Measurements from ENCODE around the gene TTC21B. TPM values are rescaled to one million over a fixed set of nuclear protein-coding genes. Genes with fewer than 3 reads are reported as not detected.

TTC21B gene
- total and polyA plus RNA-seq, 5 donors from 2014 or later, result 5.1 to 31.2 (median 6.7) TPM

DNA sequence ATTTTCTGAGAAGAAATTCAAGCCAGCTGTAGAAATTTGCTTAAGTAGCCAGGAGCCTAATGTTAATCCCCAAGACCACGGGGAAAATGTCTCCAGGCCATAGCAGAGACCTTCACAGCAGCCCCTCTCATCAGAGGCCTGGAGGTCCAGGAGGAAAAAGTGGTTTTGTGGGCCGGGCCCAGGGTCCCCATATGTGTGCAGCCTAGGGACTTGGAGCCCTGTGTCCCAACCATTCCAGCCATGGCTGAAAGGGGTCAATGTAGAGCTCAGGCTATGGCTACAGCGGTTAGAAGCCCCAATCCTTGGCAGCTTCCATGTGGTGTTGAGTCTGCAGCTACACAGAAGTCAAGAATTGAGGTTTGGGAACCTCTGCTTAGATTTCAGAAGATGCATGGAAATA, 14.2 kb upstream of the TTC21B start:
- no peak overlapping the region for H3K4me3 Mint-ChIP-seq
- Histone ChIP-seq H3K27ac (ENCODE audit: insufficient read depth, low read length, poor library complexity, severe bottlenecking) (no peak overlapping the region), H3K4me1 (ENCODE audit: control insufficient read depth, insufficient read depth, low read length, poor library complexity, severe bottlenecking) (no peaks in the 10 kb centered on the region), H3K27me3 (ENCODE audit: control insufficient read depth, insufficient read depth, low read length) (peaks cover 2% of the 10 kb centered on the region), H3K9me3 (ENCODE audit: control insufficient read depth in 2 of 2, low read length in 2 of 2) (no peaks in the 10 kb centered on the region), H3K4me3 (ENCODE audit: low read depth, low read length) (no peak overlapping the region), H3K36me3 (ENCODE audit: control insufficient read depth, insufficient read depth, low read length) (no peaks in the 10 kb centered on the region)
- H3K27me3 Mint-ChIP-seq, result peaks cover 8% of the 10 kb centered on the region
- no peak for DNase-seq
- H3K36me3 Mint-ChIP-seq, result no peaks in the 10 kb centered on the region
- no peak overlapping the region for H3K27ac Mint-ChIP-seq
- no peaks in the 10 kb centered on the region for H3K4me1 Mint-ChIP-seq
- H3K9me3 Mint-ChIP-seq, result peaks cover 0 to 1% (median 0%) of the 10 kb centered on the region in 7 donors
- ATAC-seq (ENCODE audit: low read depth in 2 of 2), result no peak

DNA sequence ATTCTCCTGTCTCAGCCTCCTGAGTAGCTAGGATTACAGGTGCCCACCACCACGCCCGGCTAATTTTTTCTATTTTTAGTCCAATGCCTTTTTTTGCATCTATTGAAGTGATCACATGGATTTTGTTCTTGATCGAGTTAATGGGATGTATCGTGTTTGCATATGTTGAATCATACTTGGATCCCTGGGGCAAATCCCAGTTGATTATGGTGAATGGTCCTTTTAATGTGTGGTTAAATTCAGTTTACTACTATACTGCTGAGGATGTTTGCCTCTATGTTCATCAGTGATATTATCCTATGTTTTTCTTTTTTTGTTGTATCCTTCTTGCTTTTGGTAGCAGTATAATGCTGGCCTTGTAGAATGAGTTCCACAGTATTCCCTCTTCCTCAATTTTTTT, 8.2 kb upstream of the TTC21B start:
- ATAC-seq (ENCODE audit: low read depth in 2 of 2) (no peak), DNase-seq (no peak)
- Mint-ChIP-seq H3K36me3 (no peaks in the 10 kb centered on the region), H3K9me3 (peaks cover 0 to 1% (median 0%) of the 10 kb centered on the region in 7 donors), H3K27ac (no peak overlapping the region), H3K27me3 (peaks cover 17% of the 10 kb centered on the region), H3K4me1 (peaks cover 0 to 3% (median 0%) of the 10 kb centered on the region in 4 donors), H3K4me3 (no peak overlapping the region)
- Histone ChIP-seq H3K36me3 (ENCODE audit: control insufficient read depth, insufficient read depth, low read length) (no peaks in the 10 kb centered on the region), H3K4me3 (ENCODE audit: low read depth, low read length) (no peak overlapping the region), H3K4me1 (ENCODE audit: control insufficient read depth, insufficient read depth, low read length, poor library complexity, severe bottlenecking) (no peaks in the 10 kb centered on the region), H3K9me3 (ENCODE audit: control insufficient read depth in 2 of 2, low read length in 2 of 2) (no peaks in the 10 kb centered on the region), H3K27ac (ENCODE audit: insufficient read depth, low read length, poor library complexity, severe bottlenecking) (no peak overlapping the region), H3K27me3 (ENCODE audit: control insufficient read depth, insufficient read depth, low read length) (peaks cover 2% of the 10 kb centered on the region)

DNA sequence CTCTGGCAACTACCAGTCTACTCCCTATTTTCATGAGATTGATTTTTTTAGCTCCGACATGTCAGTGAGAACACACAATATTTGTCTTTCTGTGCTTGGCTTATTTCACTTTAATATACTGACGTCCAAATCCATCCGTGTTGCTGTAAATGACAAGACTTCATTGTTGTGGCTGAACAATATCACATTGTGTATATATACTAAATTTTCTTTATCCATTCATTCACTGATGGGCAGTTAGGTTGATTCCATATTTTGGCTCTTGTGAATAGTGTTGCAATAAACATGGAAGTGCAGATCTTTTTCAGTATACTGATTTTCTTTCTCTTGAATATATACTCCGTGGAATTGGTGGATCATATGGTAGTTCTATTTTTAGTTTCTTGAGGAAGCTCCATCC, 5.8 kb upstream of the TTC21B start:
- peaks cover 8% of the 10 kb centered on the region for H3K4me1 ChIP-seq (ENCODE audit: control insufficient read depth, insufficient read depth, low read length, poor library complexity, severe bottlenecking)
- DNase-seq, result no peak
- Mint-ChIP-seq H3K36me3 (no peaks in the 10 kb centered on the region), H3K27me3 (peaks cover 17% of the 10 kb centered on the region), H3K4me3 (no peak overlapping the region), H3K27ac (peak overlapping the region in 1 of 3 donors; percentile 7), H3K4me1 (peaks cover 0 to 16% (median 3%) of the 10 kb centered on the region in 4 donors), H3K9me3 (peaks cover 0 to 1% (median 0%) of the 10 kb centered on the region in 7 donors)
- H3K4me3 ChIP-seq (ENCODE audit: low read depth, low read length), result no peak overlapping the region
- H3K36me3 ChIP-seq (ENCODE audit: control insufficient read depth, insufficient read depth, low read length), result no peaks in the 10 kb centered on the region
- H3K27me3 ChIP-seq (ENCODE audit: control insufficient read depth, insufficient read depth, low read length), result peaks cover 2% of the 10 kb centered on the region
- H3K27ac ChIP-seq (ENCODE audit: insufficient read depth, low read length, poor library complexity, severe bottlenecking), result no peak overlapping the region
- H3K9me3 ChIP-seq (ENCODE audit: control insufficient read depth in 2 of 2, low read length in 2 of 2), result no peaks in the 10 kb centered on the region
- no peak for ATAC-seq (ENCODE audit: low read depth in 2 of 2)

DNA sequence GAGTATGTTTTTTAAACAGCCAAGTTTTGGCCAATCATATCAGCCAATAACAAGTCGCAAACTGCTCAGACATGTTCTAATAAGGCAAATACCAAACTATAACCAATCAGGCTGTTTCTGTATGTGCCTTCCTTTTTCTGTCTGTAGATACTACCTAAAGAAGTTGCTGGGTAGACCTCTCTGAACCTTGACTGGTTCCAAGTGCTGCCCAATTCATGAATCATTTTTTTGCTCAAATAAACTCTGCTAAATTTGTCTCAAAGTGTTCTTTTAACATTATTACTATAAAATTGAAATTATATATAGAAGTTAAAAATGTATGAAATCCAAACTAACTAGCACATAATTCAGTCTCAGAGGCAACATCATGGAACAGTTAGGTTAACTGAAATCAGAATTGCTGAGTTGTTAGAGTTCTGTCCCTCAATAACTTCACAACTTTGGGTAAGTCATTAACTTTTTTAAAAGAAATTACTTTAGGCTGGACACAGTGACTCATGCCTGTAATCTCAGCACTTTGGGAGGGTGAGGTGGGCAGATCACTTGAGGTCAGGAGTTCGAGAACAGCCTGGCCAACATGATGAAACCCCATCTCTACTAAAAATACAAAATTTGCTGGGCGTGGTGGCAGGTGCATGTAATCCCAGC, 4.9 kb upstream of the TTC21B start:
- peaks cover 17% of the 10 kb centered on the region for H3K27me3 Mint-ChIP-seq
- no peaks in the 10 kb centered on the region for H3K36me3 Mint-ChIP-seq
- H3K4me1 ChIP-seq (ENCODE audit: control insufficient read depth, insufficient read depth, low read length, poor library complexity, severe bottlenecking), result peaks cover 10% of the 10 kb centered on the region
- H3K9me3 ChIP-seq (ENCODE audit: control insufficient read depth in 2 of 2, low read length in 2 of 2), result no peaks in the 10 kb centered on the region
- peaks cover 0 to 1% (median 0%) of the 10 kb centered on the region in 7 donors for H3K9me3 Mint-ChIP-seq
- H3K4me3 Mint-ChIP-seq, result no peak overlapping the region
- DNase-seq (no peak), ATAC-seq (ENCODE audit: low read depth in 2 of 2) (no peak)
- no peak overlapping the region for H3K27ac Mint-ChIP-seq
- no peak overlapping the region for H3K4me3 ChIP-seq (ENCODE audit: low read depth, low read length)
- peaks cover 0 to 16% (median 3%) of the 10 kb centered on the region in 4 donors for H3K4me1 Mint-ChIP-seq
- H3K27ac ChIP-seq (ENCODE audit: insufficient read depth, low read length, poor library complexity, severe bottlenecking), result no peak overlapping the region
- H3K27me3 ChIP-seq (ENCODE audit: control insufficient read depth, insufficient read depth, low read length), result no peaks in the 10 kb centered on the region
- H3K36me3 ChIP-seq (ENCODE audit: control insufficient read depth, insufficient read depth, low read length), result no peaks in the 10 kb centered on the region

DNA sequence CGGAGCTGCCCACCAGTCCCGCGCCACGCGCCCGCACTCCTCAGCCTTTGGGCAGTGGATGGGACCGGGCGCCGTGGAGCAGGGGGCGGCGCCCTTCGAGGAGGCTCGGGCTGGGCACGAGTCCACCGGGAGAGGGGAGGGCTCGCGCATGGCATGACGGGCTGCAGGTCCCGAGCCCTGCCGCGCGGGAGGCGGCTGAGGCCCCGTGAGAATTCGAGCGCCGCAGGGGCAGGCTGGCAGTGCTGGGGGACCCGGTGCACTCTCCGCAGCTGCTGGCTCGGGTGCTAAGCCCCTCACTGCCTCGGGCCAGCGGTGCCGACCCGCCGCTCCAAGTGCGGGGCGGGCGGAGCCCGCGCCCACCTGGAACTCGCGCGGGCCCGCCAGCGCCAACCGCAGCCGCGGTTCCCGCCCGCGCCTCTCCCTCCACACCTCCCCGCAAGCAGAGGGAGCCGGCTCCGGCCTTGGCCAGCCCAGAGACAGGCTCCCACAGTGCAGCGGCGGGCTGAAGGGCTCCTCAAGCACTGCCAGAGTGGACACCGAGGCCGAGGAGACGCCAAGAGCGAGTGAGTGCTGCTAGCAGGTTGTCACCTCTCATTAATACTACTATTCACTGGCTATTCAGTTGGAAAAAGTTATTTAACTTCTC, 3.6 kb upstream of the TTC21B start:
- Histone ChIP-seq H3K4me3 (ENCODE audit: low read depth, low read length) (no peak overlapping the region), H3K9me3 (ENCODE audit: control insufficient read depth in 2 of 2, low read length in 2 of 2) (no peaks in the 10 kb centered on the region), H3K27me3 (ENCODE audit: control insufficient read depth, insufficient read depth, low read length) (no peaks in the 10 kb centered on the region), H3K4me1 (ENCODE audit: control insufficient read depth, insufficient read depth, low read length, poor library complexity, severe bottlenecking) (peaks cover 22% of the 10 kb centered on the region), H3K27ac (ENCODE audit: insufficient read depth, low read length, poor library complexity, severe bottlenecking) (no peak overlapping the region), H3K36me3 (ENCODE audit: control insufficient read depth, insufficient read depth, low read length) (no peaks in the 10 kb centered on the region)
- Mint-ChIP-seq H3K9me3 (peaks cover 0 to 1% (median 0%) of the 10 kb centered on the region in 7 donors), H3K27me3 (peaks cover 16% of the 10 kb centered on the region), H3K27ac (no peak overlapping the region), H3K4me3 (no peak overlapping the region), H3K36me3 (no peaks in the 10 kb centered on the region), H3K4me1 (peaks cover 0 to 16% (median 3%) of the 10 kb centered on the region in 4 donors)
- DNase-seq (no peak), ATAC-seq (ENCODE audit: low read depth in 2 of 2) (no peak)

DNA sequence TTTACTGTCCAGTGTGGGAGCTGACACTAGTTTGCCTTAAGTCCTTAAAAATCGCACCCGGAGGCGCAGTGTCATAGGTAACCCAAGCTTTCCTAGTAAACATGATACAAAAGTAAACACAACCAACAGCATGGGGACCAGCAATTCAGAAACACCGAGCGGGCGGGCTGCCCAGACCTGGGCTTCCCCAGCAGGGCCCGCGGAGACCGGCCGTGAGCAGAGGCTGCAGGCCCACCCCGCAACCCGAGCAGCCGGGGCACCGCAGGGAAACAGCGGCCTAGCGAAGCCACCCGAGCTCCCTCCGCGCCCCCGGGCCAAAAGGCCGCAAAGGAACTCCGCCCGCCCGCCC, 296 bp downstream of the TTC21B start:
- no peaks in the 10 kb centered on the region for H3K27me3 ChIP-seq (ENCODE audit: control insufficient read depth, insufficient read depth, low read length)
- Mint-ChIP-seq H3K4me1 (peaks cover 0 to 24% (median 9%) of the 10 kb centered on the region in 4 donors), H3K27me3 (no peaks in the 10 kb centered on the region), H3K27ac (no peak overlapping the region), H3K9me3 (no peaks in the 10 kb centered on the region), H3K4me3 (no peak overlapping the region), H3K36me3 (no peaks in the 10 kb centered on the region)
- ATAC-seq (ENCODE audit: low read depth in 2 of 2), result peak; percentile 27 to 40
- H3K27ac ChIP-seq (ENCODE audit: insufficient read depth, low read length, poor library complexity, severe bottlenecking), result peak overlapping the region; percentile 85
- H3K4me3 ChIP-seq (ENCODE audit: low read depth, low read length), result peak overlapping the region; percentile 94
- H3K36me3 ChIP-seq (ENCODE audit: control insufficient read depth, insufficient read depth, low read length), result no peaks in the 10 kb centered on the region
- H3K9me3 ChIP-seq (ENCODE audit: control insufficient read depth in 2 of 2, low read length in 2 of 2), result no peaks in the 10 kb centered on the region
- H3K4me1 ChIP-seq (ENCODE audit: control insufficient read depth, insufficient read depth, low read length, poor library complexity, severe bottlenecking), result peaks cover 22% of the 10 kb centered on the region
- DNase-seq, result no peak

DNA sequence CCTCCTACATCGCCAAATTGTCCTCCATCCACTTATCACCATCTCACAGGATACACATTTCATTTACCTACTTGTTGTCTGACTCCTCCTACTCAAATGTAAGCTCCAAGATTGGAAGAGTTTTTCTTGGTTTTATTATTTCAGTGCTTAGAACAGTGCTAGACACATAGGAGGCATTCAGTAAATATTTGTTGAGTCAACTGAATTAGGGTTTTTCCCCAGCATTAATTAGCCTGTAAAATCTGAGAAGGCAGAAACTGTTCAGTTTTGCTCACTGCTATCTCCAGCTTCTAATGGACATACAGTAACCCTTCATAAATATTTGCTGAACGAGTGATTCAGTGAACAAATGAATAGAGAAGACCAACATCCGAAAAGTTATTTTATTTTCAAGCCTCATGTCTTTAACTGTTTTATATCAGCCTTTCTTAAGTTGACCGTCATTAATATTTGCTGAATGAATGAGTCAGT, 800 bp downstream of the TTC21B start:
- peaks cover 5% of the 10 kb centered on the region for H3K36me3 Mint-ChIP-seq
- H3K27me3 Mint-ChIP-seq, result no peaks in the 10 kb centered on the region
- H3K9me3 ChIP-seq (ENCODE audit: control insufficient read depth in 2 of 2, low read length in 2 of 2), result no peaks in the 10 kb centered on the region
- peaks cover 0 to 24% (median 12%) of the 10 kb centered on the region in 4 donors for H3K4me1 Mint-ChIP-seq
- H3K9me3 Mint-ChIP-seq, result no peaks in the 10 kb centered on the region
- peak overlapping the region; percentile 85 for H3K27ac ChIP-seq (ENCODE audit: insufficient read depth, low read length, poor library complexity, severe bottlenecking)
- no peaks in the 10 kb centered on the region for H3K27me3 ChIP-seq (ENCODE audit: control insufficient read depth, insufficient read depth, low read length)
- ATAC-seq (ENCODE audit: low read depth in 2 of 2) (no peak), DNase-seq (peak in 1 of 3 donors; percentile 11)
- H3K4me3 Mint-ChIP-seq, result no peak overlapping the region
- peaks cover 22% of the 10 kb centered on the region for H3K4me1 ChIP-seq (ENCODE audit: control insufficient read depth, insufficient read depth, low read length, poor library complexity, severe bottlenecking)
- H3K27ac Mint-ChIP-seq, result no peak overlapping the region
- H3K4me3 ChIP-seq (ENCODE audit: low read depth, low read length), result peak overlapping the region; percentile 94
- H3K36me3 ChIP-seq (ENCODE audit: control insufficient read depth, insufficient read depth, low read length), result no peaks in the 10 kb centered on the region

DNA sequence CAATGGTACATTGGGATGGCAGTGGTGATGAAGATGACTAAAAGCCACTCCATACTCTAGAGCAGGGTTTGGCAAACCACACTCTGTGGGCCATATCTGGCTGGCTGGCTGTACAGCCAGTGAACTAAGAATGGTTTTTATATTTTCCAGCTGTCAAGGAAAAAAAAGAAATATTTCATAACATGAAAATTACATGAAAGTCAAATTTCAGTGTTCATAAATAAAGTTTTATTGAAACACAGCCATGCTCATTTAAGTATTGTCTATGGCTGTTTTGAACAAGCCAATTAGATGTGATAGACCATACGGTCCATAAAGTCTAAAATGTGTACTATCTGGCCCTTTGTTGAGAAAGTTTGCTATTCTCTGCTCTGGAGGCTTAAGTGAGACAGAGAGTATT, 1.5 kb downstream of the TTC21B start:
- no peaks in the 10 kb centered on the region for H3K9me3 ChIP-seq (ENCODE audit: control insufficient read depth in 2 of 2, low read length in 2 of 2)
- H3K27ac Mint-ChIP-seq, result no peak overlapping the region
- DNase-seq, result no peak
- peaks cover 0 to 24% (median 16%) of the 10 kb centered on the region in 4 donors for H3K4me1 Mint-ChIP-seq
- H3K36me3 Mint-ChIP-seq, result peaks cover 9% of the 10 kb centered on the region
- peak overlapping the region; percentile 94 for H3K4me3 ChIP-seq (ENCODE audit: low read depth, low read length)
- H3K27me3 ChIP-seq (ENCODE audit: control insufficient read depth, insufficient read depth, low read length), result no peaks in the 10 kb centered on the region
- no peaks in the 10 kb centered on the region for H3K36me3 ChIP-seq (ENCODE audit: control insufficient read depth, insufficient read depth, low read length)
- H3K27me3 Mint-ChIP-seq, result no peaks in the 10 kb centered on the region
- peak overlapping the region; percentile 85 for H3K27ac ChIP-seq (ENCODE audit: insufficient read depth, low read length, poor library complexity, severe bottlenecking)
- H3K9me3 Mint-ChIP-seq, result no peaks in the 10 kb centered on the region
- H3K4me1 ChIP-seq (ENCODE audit: control insufficient read depth, insufficient read depth, low read length, poor library complexity, severe bottlenecking), result peaks cover 22% of the 10 kb centered on the region
- H3K4me3 Mint-ChIP-seq, result no peak overlapping the region
- ATAC-seq (ENCODE audit: low read depth in 2 of 2), result no peak

All from CD4-positive, CD25-positive, alpha-beta regulatory T cell (primary cell).